ENCODE data around the gene OR4K2.
"Not testable (repeated sequence)": the region's sequence is repeated elsewhere in the genome, so short reads cannot be mapped to it uniquely, and the experiment has no call there.

Gene OR4K2, protein sequence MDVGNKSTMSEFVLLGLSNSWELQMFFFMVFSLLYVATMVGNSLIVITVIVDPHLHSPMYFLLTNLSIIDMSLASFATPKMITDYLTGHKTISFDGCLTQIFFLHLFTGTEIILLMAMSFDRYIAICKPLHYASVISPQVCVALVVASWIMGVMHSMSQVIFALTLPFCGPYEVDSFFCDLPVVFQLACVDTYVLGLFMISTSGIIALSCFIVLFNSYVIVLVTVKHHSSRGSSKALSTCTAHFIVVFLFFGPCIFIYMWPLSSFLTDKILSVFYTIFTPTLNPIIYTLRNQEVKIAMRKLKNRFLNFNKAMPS

DNA sequence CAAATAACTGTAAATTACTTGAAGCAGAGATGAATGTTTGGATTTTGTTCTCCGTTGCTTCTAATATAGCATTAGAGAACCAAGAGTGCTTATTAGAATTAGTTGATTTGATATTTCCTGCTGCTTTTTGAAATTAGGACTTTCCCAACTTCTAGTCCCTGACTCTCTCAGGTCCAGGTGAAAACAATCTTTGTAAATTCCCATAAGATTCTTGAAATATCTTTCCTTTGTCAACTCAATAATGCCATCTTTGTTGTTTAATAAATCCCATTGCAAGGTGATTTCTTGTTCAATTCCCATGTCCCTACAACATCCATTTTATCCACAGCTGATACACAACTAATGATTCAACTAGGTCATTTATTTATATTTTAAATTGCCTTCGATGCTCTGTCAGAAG is at the start of gene OR4K2:
OR4K2 (plus strand) TSS at position 301 of the 400 bp plus-strand sequence. CDS start 1,126 bp downstream, outside the sequence.
- no peak for DNase-seq

DNA sequence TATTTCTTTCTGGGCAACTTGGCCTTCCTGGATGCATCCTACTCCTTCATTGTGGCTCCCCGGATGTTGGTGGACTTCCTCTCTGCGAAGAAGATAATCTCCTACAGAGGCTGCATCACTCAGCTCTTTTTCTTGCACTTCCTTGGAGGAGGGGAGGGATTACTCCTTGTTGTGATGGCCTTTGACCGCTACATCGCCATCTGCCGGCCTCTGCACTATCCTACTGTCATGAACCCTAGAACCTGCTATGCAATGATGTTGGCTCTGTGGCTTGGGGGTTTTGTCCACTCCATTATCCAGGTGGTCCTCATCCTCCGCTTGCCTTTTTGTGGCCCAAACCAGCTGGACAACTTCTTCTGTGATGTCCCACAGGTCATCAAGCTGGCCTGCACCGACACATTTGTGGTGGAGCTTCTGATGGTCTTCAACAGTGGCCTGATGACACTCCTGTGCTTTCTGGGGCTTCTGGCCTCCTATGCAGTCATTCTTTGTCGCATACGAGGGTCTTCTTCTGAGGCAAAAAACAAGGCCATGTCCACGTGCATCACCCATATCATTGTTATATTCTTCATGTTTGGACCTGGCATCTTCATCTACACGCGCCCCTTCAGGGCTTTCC is 47.2 kb upstream of the OR4K2 start:
- DNase-seq: peak in 1 of 56 donors; percentile 3

DNA sequence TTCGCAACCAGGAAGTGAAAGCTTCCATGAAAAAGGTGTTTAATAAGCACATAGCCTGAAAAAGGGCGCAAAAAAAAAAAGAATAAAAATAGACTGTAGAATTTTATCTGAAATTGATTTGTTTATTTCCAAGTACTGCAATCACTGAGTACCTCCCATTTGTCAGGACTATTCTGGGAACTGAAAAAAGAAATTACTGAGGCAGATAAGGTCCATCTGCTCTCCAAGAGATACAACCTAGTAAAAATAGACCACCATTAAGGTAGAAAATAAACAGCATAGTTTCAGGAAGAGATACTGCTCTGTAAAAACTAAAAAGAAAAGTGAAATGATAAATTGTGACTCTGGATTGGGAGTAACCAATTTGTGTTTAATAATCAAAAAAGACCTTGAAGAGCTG is 46.6 kb upstream of the OR4K2 start:
- DNase-seq: no peak

DNA sequence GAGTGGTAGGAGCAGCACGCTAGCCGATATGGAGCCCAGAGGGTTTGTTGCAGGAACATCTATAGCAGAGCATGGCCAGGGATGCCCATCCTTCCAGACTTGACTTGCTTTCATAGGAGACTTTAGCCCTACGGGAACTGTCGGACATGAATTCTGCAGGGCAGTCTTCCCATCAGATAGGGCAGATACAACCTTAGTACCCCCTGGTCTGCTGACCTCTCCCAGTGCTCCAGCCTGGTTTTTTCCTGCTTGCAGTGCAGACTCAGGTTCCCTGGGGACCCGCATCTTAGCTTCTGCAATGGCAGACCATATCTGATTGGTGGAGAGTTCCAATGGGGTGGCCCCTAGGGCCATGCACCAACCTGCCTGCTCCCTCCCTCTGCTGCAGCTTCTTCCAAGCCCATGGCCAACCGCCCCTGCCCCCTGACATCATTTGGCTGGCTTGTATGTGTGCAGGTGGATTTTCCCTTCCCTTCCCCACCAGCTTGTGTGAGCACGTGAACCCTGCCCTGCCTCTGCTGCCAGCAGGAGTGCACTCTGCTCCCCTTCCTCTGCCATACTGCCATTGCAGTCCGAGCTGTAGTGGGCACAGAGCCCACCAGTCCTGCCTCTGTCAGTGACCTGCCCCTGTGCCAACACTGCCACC is 40.6 kb upstream of the OR4K2 start:
- not testable (repeated sequence) for DNase-seq

DNA sequence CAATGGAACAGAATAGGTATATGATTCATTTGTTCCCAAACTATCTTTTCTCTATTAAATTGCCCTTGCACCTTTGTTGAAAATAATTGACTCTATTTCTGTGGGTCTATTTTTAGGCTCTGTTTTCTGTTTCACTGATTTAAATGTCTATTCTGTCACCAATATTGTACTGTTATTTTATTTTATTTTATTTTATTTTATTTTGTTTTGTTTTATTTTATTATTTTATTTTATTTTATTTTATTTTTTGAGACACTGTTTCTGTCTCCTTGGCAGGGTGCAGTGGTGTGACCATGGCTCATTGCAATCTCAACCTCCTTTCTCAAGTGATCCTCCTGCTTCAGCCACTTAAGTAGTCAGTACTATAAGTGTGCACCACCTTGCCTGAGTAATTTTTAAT is 36.5 kb upstream of the OR4K2 start:
- no peak for DNase-seq

DNA sequence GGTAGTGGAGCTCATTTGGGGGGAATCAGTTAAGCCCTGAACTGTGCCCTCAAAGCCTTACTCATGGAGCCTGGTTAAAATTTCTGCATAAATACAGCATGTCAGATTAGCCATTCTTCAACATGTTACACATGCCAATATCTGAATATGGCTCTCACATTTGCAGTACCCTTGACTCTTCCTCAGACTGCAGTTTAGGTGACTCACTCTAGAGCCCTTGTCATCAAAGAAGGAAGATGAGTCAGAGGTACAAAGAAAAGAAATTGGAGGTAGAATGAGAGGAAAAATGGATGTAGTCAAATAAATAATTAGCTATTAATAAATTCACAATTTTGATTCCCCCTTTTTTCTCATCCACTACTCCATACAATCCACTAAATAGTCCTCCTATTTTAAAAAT is 23.6 kb upstream of the OR4K2 start:
- DNase-seq: no peak

DNA sequence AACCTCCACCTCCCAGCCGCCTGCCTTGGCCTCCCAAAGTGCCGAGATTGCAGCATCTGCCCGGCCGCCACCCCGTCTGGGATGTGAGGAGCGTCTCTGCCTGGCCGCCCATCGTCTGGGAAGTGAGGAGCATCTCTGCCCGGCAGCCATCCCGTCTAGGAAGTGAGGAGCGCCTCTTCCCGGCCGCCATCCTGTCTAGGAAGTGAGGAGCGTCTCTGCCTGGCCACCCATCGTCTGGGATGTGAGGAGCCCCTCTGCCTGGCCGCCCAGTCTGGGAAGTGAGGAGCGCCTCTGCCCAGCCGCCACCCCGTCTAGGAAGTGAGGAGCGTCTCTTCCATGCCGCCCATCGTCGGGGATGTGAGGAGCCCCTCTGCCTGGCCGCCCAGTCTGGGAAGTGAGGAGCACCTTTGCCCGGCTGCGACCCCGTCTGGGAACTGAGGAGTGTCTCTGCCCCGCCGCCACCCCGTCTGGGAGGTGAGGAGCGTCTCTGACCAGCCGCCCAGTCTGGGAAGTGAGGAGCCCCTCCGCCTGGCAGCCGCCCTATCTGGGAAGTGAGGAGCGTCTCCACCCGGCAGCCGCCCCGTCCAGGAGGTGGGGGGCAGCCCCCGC is 8.8 kb upstream of the OR4K2 start:
- DNase-seq: not testable (repeated sequence)

DNA sequence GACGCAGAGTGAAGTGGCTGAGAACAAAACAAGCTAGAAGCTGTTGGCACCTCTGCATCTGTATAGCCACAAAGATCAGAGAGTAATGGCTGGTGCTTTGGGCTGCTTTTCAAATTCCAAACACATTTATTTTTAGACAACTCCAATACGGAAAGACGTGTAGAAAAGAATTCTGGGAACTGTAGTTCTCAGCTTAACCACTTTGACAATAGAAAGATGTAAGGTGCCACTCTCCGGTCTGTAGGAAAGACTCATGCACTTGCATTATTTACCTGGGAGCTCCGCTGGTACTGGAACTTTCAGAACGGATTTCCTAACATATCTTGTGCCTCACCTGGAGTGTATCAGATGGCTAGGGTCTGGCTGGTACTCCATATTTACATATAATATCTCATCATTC is 1.8 kb upstream of the OR4K2 start:
- no peak for DNase-seq

DNA sequence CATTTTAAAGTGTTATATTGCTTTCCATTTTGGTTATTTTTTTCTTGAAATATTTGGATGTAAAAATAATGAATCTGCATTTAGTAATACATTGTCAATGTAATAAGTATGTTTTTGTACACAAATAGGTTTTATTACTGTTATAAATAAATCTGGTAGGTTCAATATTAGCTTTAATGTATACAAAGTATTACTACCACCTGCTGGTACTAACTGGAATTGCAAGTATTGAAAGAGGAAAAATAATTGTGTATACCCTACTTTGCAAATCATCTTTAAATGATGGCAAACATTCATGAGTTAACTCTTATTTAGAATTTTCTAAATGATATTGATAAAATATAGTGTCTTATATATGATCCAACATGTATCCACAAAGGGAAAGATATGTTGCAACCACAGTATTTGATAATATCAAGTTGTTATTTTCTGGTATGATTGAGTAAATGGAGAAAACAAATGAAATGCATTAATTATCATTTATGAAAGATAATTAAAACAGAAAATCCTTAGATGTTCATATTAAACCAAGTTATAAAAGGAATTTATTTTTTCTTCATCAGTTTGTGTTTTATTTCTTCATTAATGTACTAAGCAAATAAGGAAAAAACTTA is 3.2 kb downstream of the OR4K2 start:
- DNase-seq: no peak

DNA sequence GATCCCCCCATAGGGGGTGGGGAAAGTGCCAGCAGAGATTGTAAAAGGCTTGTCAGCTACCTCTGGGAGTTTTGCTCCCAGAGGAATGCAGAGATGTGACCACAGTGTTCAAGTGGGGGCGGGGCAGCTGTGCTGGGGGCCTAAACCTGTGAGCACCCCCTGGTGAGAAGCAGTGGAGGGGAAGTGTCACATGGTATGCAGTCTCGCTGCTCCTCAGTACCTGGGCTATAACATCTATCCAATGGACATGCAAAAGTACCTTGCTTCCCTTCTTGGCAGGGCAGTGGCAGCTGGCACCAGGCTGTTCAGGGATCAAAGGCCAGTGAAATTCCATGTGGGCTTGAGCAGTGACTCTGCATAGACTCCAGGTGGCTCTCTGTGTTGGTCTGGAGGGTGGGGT is 20.3 kb downstream of the OR4K2 start:
- DNase-seq: no peak

DNA sequence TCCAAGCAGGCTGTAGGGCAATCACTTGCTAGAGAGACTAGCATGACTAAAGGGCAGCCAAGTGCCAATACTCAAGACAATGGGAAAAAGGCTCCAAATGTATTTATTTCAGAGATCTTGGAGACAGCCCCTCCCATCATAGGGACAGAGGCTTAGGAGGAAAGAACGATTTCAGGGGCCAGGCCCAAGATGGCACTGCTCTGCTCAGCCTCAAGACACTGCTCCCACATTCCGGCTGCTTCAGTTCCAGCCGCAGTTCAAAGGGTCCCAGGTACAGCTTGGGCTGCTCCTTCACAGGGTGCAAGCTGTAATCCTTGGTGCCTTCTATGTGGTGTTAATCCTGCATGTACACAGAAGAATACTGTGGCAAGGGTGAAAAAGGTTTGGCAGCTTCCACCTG is 26.1 kb downstream of the OR4K2 start:
- no peak for DNase-seq

DNA sequence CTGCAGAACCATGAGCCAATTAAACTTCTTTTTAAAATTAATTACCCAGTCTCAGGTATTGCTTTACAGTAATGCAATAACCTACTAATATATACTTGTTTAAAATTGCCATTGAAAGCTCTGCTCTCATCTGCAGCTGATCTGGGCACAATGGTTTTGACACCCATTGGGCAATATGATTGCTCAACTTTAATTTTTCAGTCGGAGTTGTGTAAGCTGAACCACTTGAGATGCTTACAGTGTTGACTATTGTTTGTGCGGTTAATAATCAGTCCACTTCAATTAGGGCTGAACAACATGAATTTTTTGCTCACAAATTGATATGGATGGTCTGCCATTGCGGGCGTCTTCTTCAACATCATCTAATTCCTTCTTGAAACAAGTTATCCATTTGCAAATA is 27.5 kb downstream of the OR4K2 start:
- DNase-seq: no peak

DNA sequence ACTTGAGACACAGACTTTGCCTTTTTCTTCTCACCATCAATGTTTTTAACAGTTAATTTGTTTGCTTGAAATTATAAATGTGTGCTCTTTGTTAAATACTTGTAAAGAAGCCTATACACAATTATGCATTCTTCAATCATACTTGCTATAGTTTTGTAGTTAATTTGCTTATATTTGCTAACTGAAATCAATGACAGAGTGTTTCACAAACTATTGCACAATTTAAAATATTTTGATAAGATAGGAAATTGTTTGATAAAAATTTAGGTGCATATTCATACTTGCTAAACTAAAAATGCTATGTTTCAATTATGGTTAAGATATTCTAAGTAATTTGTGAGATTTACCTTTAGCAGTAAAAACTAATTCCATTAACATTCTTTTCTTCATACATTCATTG is 31.7 kb downstream of the OR4K2 start:
- no peak for DNase-seq

DNA sequence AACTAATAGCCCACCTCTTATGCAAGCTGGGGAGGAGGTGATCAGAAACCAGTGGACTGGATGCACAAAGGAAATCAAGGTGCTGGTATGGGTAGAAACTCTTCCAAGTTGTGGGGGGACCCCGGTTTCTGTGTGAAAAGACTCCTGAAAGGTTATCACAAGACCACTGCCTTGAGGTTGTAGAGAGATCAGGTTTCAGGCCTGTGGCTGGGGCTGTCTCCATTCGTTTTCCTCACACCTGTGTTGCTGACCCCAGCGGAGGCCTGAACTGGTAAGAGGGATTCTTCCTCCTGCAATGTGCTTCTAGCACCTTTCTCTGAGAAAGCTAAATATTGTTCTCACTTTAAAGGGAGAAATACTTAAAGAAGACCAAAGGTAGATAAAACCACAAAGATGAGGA is 36.2 kb downstream of the OR4K2 start:
- no peak for DNase-seq

DNA sequence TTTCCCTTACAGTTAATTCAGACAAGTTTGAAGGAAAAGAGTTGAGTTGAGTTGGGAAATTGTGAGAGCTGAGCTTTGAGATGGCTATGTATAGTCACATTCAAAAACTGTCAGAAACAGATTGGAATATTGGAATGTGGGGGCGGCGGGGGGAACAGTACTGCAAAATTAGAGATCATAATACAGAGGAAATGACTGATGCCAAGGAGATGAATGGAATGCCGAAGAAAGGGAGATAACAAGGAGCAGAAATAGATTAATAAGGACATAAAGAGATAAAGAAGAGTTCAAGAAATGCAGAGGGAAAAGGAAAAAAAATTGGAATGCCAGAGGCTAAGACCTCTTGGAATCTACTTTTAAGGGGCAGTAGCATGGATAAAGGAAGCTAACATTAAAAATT is 42.3 kb downstream of the OR4K2 start:
- no peak for DNase-seq

DNA sequence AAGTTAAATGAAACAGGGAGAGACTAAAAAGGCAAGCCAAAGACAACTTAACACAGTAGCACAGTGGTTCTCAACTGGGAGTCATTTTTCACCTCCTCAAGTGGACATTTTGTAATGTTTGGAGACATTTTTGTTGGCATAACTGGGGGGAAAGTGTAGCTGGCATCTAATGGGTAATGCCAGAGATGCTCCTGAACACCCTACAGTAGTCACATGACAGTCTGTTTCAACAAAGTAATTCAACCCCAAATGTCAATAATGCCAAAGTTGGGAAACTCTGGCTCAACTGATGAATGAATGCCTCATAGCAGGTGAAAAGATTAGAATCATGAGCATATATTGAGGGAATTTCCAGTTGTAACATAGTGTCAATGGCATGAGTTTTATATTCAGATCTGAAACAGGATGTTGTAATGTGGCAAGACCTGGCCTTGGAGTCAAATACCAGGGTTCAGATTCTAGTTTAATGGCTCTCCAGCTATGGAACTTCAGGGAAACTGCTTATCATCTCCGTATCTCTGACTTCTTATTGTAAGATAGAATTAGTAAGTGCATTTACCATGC is 43.1 kb downstream of the OR4K2 start:
- no peak for DNase-seq

DNA sequence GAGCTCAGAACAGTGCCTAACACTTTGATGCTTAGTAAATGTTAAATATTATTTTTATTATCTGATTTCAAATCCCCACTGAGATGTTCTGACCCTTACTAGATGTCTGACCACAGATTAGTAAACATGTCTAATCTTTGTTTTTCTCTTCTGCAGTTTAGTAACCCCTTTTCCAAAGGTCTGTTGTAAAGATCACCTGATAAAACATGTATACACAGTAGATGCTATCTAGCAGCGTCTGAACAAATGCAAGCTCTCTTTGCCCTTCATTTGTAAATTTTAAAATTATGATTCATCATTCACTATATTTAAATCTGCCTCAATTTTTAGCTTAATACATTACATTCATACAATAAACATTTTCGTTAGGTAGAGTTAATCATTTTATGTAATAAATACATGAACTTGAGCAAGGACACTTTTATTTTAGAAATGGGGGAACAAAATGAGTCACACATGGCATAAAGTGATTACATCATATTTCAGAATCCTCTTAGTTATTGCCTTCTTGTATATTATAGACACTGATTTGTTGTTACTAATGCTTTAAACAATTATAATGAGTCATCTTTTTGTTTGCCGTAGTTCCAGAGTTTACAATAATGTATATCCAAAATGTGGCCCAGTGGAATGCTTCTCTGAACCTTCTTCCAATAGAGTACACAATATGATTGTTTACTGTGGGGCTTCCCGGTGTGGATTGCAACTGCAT is 43.8 kb downstream of the OR4K2 start:
- no peak for DNase-seq

DNA sequence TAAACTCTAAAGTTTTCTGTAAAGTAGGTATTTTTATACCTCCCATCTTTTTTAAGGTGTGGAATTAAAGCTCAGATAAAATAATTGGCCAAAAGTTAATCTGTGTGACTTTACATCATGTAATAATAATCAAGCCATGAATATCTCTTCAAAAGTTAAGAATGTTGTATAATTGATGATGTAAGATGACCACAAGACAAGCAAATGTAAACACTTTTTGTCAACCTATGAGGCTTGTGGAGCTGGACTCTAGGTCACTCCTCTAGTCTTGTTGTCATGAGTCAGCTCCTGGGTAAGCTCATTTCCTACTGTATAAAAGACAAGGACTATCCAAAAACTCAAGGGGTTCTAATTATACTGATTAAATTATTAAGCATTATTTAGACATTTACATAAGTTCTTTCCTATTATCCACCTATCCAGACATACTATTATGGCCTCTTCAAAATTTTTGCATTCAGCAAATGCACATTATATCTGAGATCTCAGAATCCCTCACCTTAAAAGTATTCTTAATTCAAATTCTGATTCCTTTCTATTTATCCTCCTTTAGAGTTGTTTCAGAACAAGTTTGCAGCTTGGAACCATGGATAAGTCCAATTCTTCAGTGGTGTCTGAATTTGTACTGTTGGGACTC is 45.2 kb downstream of the OR4K2 start, which contains the start of gene OR4K5:
OR4K5 (plus strand) TSS at position 587 of the 637 bp plus-strand sequence; CDS start at position 587, 0 bp downstream.
- DNase-seq: no peak

DNA sequence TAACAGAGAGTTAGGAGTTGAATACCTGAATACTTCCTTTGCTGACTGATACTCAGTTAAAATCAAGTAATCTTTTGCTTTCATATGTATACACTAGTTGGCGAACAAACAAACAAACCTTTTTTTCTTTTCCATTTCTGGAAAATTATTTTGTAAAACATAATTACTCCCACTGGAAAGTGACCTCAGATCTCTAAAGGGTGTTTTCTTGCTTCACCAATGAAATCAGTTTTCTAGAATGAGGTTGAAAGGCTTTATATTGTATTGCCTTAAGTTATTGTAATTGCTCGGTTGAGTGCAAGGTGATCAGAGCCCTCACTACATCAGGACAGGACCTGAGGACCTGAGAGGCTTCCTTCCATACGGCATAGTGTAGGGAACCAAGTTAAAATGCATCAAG is 55.7 kb downstream of the OR4K2 start, which contains the start of gene OR4K1:
OR4K1 (plus strand) TSS at position 301 of the 400 bp plus-strand sequence. CDS start 4,750 bp downstream, outside the sequence.
- DNase-seq: no peak
